Measurements from ENCODE around the gene NREP. TPM values are rescaled to one million over a fixed set of nuclear protein-coding genes. Genes with fewer than 3 reads are reported as not detected.

The NREP gene
- total RNA-seq, 4 donors from 2014 or later: 2.3 to 18.2 (median 2.8) TPM

- no peaks in the 10 kb centered on the region for H3K9me3 ChIP-seq
- H3K27ac ChIP-seq: no peak overlapping the region
- H3K4me1 ChIP-seq: no peaks in the 10 kb centered on the region
- TF ChIP-seq POLR2A (IDR thresholded peaks at IDR 0.05) (no peak), CTCF (IDR thresholded peaks at IDR 0.05) (no peak)
- H3K36me3 ChIP-seq: no peaks in the 10 kb centered on the region
- H3K27me3 ChIP-seq: no peaks in the 10 kb centered on the region
- no peak for DNase-seq
- no peak overlapping the region for H3K4me3 ChIP-seq
Measured at GRCh38 chr5:111695991-111696390, 61.0 kb downstream of the NREP start.

GRCh38 chr5:111694133-111694532 is 62.9 kb downstream of the NREP start:
- H3K27ac ChIP-seq: no peak overlapping the region
- no peaks in the 10 kb centered on the region for H3K36me3 ChIP-seq
- TF ChIP-seq POLR2A (IDR thresholded peaks at IDR 0.05) (no peak), CTCF (IDR thresholded peaks at IDR 0.05) (no peak)
- no peaks in the 10 kb centered on the region for H3K9me3 ChIP-seq
- H3K4me3 ChIP-seq: no peak overlapping the region
- no peaks in the 10 kb centered on the region for H3K4me1 ChIP-seq
- H3K27me3 ChIP-seq: no peaks in the 10 kb centered on the region
- DNase-seq: no peak

- H3K4me3 ChIP-seq: no peak overlapping the region
- no peaks in the 10 kb centered on the region for H3K4me1 ChIP-seq
- TF ChIP-seq CTCF (IDR thresholded peaks at IDR 0.05) (no peak), POLR2A (IDR thresholded peaks at IDR 0.05) (no peak)
- H3K27me3 ChIP-seq: no peaks in the 10 kb centered on the region
- no peaks in the 10 kb centered on the region for H3K36me3 ChIP-seq
- no peak overlapping the region for H3K27ac ChIP-seq
- H3K9me3 ChIP-seq: no peaks in the 10 kb centered on the region
- no peak for DNase-seq
Measured at GRCh38 chr5:111691914-111692313, 65.1 kb downstream of the NREP start.

GRCh38 chr5:111691508-111691907 is 65.5 kb downstream of the NREP start:
- TF ChIP-seq POLR2A (IDR thresholded peaks at IDR 0.05): no peak
- TF ChIP-seq CTCF (IDR thresholded peaks at IDR 0.05): no peak
- no peak for DNase-seq
- H3K4me1 ChIP-seq: no peaks in the 10 kb centered on the region
- no peak overlapping the region for H3K27ac ChIP-seq
- H3K9me3 ChIP-seq: no peaks in the 10 kb centered on the region
- H3K4me3 ChIP-seq: no peak overlapping the region
- H3K27me3 ChIP-seq: no peaks in the 10 kb centered on the region
- H3K36me3 ChIP-seq: no peaks in the 10 kb centered on the region

GRCh38 chr5:111689357-111689935 is 67.5 kb downstream of the NREP start:
- Histone ChIP-seq H3K9me3 (no peaks in the 10 kb centered on the region), H3K27me3 (no peaks in the 10 kb centered on the region), H3K4me1 (no peaks in the 10 kb centered on the region), H3K27ac (no peak overlapping the region), H3K36me3 (no peaks in the 10 kb centered on the region), H3K4me3 (no peak overlapping the region)
- TF ChIP-seq CTCF (IDR thresholded peaks at IDR 0.05) (no peak), POLR2A (IDR thresholded peaks at IDR 0.05) (no peak)
- no peak for DNase-seq

- Histone ChIP-seq H3K36me3 (no peaks in the 10 kb centered on the region), H3K4me3 (no peak overlapping the region), H3K27ac (no peak overlapping the region), H3K4me1 (peaks cover 0 to 8% (median 0%) of the 10 kb centered on the region in 4 donors), H3K27me3 (no peaks in the 10 kb centered on the region), H3K9me3 (no peaks in the 10 kb centered on the region)
- no peak for TF ChIP-seq POLR2A (IDR thresholded peaks at IDR 0.05)
- TF ChIP-seq CTCF (IDR thresholded peaks at IDR 0.05): peak in 1 of 6 experiments; percentile 14
- DNase-seq: no peak
Measured at GRCh38 chr5:111685969-111686368, 71.0 kb downstream of the NREP start.

Measured in Peyer's patch (tissue), 4 donors.